Subcutaneous adipose tissue (tissue), 4 donors: ENCODE results near the gene ZBTB18. TPM values are rescaled to one million over a fixed set of nuclear protein-coding genes. Genes with fewer than 3 reads are reported as not detected.

Experiments used
- small RNA-seq: library from RNA; depleted of rRNA; stranded (forward); fragments of <200 nt; gene quantifications from one replicate; pipeline ENCODE3, GENCODE V24; 2016
- total RNA-seq, 4 donors: library from RNA; depleted of rRNA; stranded (reverse); fragments of >200 nt; gene quantifications; one replicate each; pipeline ENCODE4 v1.1.0, GENCODE V29; 2016
- TF ChIP-seq, protein P1 (sequence below): fragments of 450-650 bp; IDR thresholded peaks from one replicate; pipeline ENCODE4 v1.5.1; 2016; ENCODE audit warnings: low read depth, mild to moderate bottlenecking, control low read depth, antibody characterized with exemption, moderate library complexity

The ZBTB18 gene
- total RNA-seq, 4 donors from 2014 or later: 8.3 to 17.7 (median 9.8) TPM

DNA sequence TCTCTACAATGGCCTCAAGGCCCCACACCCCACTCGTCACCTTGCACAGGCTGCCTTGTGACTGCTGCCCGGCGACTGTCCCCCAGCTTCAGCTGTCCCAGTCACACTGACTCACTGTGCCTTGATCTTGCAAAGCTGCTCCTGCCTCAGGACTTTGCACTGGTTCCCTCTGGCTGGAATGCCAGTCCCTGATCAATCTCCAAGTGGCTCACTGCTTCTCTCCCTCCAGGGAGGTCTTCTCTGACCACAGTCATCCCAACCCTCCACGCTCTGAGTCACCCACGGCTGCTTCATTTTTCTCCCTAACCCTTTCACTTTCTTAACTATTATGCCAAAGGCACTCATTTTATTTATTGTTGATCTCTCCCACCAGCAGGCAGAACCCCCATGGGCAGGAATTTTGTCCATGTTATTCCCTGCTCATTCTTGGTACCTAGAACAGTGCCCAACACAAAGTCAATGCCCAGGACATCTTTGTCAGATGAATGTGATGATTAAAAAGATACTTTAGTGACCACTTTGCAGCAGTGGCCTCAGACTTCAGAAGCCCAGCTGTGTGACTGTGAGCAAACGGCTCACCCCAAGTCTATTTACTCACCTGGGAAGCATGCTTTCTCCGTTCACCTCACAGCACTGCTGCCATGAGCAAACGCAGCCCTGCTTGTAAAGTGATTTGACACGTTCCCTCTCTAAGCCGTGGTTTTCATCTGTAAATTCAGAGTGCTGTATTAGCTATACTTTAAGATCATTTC is 53.4 kb downstream of the ZBTB18 start:
- TF ChIP-seq, protein P1, sequence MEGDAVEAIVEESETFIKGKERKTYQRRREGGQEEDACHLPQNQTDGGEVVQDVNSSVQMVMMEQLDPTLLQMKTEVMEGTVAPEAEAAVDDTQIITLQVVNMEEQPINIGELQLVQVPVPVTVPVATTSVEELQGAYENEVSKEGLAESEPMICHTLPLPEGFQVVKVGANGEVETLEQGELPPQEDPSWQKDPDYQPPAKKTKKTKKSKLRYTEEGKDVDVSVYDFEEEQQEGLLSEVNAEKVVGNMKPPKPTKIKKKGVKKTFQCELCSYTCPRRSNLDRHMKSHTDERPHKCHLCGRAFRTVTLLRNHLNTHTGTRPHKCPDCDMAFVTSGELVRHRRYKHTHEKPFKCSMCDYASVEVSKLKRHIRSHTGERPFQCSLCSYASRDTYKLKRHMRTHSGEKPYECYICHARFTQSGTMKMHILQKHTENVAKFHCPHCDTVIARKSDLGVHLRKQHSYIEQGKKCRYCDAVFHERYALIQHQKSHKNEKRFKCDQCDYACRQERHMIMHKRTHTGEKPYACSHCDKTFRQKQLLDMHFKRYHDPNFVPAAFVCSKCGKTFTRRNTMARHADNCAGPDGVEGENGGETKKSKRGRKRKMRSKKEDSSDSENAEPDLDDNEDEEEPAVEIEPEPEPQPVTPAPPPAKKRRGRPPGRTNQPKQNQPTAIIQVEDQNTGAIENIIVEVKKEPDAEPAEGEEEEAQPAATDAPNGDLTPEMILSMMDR: no peak

DNA sequence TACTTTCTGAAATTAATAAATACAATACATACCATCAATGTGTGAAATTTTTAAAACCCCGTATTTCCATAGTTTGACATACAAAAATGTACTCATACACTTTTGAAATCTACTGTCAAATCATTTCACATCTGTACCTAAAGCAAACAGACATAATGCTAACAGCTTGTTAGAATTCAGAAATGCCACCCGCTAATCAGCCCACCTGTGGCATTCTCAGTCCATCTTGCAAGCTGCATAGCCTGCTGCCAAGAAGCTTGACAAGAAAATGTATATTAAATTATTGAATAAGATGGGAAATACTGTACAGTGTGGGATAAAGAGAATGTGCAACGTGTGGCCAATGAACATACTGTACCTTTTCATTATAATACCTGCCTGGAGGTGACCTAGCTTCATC is 55.1 kb downstream of the ZBTB18 start:
- TF ChIP-seq, protein P1: no peak

Small RNAs within 50 kb of the gene (small RNA-seq; reads per million reads assigned to genes)
- not detected for gene RN7SL148P

Other genes starting within 250 kb of the ZBTB18 start
- 10 to 100 TPM; 42.2 to 66.5 (median 60.0) TPM for gene AKT3, start 201.0 kb upstream of the ZBTB18 start, total RNA-seq